GM04503 (cell line): Measurements from ENCODE around the gene GINS2.

Experiments used
- DNase-seq: peaks from one replicate; pipeline ENCODE4 v3.0.0-alpha.2; 2012; ENCODE audit warnings: low read depth

The GINS2 gene

DNA sequence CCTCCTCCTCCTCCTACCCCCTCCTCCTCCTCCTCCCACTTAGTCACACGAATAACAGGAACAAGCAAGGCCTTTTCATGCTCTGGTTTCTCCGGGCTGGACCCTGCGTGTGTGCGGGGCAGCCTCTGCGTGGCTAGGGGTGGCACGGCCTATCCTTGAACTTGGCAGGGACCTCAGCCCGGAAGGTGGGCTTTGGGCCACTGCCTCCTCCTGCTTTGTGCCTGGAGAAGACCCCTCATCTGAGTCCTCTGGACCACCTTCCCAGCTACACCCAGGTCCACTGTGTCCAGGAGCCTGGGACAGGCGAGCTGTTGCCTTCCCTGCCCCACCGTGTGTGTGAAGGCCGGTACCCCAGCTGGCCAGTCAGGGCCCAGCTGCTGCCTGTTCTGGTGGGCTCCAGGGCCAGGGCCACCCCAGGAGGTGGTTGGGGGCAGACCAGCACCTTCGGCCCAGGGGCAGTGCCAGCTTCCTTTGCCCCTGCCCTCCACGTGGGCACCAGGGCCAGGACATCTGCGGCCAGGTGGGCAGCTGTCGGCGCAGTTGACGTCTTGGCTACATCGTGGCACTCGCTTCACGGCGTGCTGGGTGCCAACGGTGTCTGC, 35.4 kb downstream of the GINS2 start:
- no peak for DNase-seq

DNA sequence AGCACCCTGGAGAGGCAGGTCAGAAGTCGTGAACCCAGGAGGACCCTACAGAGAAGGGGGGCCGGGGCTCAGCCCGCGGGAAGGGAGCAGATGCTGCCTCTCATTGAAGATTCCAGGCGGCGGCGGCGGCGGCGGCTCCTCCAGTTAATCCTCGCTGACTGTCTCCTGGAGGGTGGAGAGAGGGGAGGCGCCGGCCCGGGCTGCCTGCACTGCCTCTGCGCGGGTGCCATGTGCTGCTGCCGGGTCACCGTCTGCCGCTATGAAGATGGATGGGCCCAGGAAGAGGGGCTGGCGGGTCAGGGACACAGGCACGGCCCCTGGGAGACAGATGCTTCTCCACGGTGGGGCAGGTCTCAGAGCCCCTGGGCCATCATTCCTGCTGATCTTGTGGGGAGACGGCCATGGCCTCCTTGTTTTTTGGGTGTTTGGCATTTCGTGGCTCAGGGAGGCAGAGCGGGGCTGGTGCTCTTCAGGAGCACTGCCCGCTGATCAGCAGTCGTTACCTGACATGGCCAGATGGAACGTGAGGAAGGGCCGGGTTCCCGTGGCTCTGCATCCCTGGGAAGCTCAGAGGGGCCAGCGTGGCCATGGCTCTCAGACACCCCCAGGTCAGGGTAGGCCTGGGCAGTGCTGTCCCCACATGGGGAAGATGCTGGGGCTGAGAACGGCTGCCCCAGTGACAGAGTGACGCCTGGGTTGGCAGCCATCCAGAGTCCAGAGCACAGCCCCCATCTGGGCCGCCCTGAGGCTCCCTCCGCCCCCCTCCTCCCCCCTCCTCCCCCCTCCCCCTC, 36.1 kb downstream of the GINS2 start:
- DNase-seq, result no peak

DNA sequence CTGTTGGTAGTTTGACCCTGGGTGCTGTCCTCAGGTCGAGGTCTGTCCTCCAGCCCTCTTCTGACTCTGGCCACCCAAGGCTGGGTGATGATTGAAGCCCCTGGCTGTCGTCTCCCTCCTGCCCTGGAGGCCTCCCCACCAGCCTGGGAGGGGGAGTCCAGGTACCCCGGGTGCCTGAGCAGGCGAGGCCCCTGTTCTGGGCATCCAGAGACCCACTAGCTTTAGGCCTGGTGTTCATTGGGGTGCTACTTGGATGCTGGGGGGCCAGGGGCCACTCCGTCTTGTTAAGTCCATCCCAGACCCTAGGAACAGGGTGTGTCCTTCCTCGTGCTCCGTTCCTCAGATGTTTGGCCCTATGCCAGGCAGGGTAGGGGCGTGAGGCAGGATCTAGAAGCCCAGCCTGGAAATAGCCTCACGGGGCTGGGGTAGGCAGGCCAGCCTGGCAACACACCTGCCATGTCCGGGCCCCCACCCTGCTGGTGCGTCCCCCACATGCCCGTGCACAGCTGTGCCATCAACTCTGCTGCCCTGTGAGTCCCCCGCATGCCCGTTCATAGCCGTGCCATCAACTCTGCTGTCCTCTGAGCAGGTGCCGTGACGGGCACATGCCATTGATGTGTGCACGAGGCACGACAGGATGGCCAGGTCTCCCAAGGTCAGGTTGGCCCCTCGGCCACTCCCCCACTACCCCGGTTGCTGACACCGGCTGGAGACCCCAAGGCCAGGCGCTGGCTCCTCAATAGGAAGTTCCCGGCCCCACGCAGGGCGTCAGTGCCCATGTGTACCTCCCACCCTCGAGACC, 36.9 kb downstream of the GINS2 start:
- no peak for DNase-seq

DNA sequence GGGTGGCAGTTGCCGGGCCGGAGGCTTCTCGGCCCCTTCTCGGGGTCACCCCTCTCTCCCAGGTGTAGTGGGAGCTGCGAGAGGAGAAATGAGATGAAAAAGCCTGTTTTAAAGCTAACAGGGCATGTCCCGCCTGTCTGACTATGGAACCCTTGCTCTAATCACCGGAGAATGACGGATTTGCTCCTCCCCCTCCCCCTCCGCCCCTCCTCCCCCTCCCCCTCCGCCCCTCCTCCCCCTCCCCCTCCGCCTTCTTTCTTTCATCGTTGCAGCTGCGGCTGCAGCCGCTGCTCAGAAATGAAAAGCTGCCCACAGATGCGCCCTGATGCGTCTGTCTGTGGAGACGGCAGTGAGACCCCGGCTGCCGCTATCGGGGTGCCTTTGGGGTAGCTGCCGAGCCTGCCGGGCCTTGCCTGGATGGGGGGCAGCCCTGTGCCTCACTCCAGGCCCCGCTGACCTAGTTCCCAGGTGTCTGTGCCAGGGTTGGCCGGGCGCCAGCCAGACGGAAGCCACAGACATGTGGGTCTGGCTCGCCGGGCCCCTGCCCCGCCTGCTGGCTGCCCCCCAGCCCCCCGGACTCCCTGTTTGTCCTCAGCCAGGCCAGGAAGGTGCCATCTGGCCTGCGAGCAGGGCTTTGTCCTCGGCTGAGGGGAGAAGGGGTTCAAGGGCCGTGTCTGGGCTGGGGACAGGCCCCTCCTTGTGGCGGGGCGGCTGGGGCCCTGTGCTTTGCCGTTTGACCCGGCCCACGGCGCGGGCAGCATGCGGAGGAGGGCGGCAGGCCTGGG, 37.7 kb downstream of the GINS2 start:
- no peak for DNase-seq

DNA sequence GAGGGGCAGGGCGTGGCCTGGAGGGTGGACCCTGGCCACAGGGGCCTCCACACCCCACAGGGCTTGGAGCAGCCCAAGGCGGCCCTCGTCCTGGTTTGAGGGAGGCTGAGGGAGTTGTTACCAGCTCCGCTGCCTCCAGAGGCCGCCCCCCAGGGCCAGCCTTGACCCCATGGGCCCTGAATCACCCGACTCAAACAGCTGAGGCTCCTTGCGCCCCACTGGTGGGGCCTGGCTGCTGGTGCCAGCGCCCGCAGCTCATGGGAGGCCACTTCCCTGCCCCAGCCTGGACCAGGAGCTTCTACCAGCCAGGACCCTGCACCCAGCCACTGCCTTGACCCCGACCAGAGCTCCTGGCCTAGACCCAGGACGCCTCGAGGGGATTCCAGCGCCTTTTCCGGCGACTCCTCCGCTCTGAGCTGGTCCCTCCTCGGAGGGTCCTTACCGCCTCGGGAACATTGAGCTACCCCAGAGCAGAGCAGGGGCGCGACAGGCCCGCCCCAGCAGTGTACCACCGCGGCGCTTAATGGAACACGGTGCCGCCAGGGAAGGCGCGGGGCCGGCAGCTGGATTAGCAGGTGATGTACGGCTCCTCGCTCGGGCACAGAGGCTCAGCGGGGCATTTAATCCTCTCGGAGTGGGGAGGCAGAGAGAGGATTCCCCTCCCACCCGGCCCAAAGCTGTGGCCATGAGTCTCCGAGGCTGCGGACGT, 38.5 kb downstream of the GINS2 start:
- DNase-seq, result no peak

DNA sequence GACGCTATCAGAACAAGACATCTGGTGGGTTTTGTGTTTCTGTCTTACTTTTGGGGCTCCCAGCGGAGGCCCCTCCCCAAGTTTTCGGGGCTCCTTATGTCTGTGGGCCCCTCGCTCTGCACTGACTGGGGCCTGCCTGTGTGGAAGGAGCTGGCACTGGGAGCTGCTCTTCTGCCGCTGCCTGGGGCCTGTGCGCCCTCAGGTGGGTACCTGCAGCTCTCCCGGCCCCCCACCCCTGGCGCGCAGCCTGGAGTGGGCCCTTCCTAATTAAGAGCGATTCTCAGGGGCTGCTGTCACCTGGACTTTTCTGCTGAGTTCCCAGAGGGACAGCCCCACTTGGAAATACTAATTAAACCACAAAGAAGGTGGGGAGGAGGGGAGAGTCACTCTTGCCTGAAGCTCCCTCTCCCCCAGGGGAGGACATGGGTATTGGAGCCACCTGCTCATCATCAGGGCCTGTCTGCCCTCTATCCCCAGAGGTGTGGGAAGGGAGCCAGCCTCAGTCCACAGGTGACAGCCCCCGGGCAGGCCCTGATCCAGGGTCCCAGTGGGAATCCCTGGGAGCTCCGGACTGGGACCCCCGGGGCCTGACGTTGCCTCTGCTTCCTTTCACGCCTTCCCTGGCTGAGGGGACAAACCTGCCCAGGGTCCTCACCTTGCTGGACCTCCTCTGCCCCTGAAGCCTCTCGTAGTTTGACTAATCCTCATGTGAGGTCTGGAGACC, 39.2 kb downstream of the GINS2 start:
- no peak for DNase-seq

DNA sequence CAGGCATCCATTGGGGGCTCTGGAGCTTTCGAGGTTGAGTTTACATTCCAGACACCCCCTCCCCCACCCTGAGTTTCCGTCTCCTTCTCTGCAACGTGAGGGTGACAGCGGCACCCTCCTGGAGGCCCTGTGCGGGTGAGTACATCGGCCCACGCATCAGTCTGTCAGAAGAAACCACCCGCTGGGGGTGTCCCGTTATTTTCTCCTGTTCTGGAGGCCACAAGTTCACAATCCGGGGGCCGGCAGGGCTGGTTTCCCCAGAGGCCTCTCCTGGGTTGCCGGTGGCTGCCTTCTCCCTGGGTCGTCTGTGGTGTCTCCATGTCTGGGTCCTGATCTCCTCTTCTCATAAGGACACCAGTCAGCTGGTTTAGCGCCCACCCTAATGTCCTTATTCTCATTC, 39.9 kb downstream of the GINS2 start:
- DNase-seq, result no peak

DNA sequence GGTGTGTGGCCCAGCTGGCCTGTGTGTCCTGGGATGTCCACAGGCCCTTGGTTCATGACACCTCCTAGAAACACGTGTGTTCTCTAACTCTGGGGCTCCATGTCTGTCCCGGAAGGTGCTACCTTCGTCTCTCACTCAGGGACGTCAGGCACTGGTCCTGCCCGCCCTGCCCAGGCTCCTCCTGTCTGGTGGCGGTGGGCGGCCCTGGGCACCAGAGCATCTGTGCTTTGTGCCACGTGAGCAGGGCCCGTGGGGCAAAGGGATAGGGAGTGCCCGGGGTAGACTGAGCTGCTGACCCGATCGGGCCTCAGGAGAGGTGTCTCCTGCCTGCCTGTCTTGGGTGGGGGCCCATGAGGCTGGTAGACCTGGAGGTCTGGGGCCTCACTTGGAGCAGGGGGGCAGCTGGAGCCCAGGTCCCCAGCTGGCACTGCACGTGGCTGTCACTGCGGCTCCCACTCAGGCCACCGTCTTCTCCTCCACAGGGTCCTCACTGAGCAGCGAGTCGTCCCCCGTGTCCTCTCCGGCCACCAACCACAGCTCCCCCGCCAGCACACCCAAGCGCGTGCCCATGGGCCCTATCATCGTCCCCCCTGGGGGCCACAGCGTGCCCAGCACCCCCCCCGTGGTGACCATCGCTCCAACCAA, 40.6 kb downstream of the GINS2 start:
- no peak for DNase-seq

DNA sequence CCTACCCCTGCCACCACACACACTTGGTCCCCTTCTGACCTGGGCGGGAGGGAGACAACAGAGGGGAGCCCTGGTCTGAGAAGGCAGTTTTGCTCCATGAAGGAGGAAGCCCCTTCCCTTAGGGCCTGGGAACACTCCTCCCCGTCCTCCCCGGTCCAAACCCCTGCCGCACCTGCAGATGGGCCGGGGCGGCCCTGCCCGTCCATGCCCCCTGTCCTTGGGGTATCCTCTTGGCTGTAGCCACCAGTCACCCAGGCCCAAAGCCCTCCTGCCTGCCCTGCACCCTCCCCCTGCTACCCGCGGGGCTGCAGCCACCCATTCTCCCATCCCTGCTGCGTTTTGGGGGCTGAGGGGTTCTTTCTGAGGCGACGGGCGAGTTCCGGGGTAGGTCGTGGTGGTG, 41.8 kb downstream of the GINS2 start:
- DNase-seq, result no peak

DNA sequence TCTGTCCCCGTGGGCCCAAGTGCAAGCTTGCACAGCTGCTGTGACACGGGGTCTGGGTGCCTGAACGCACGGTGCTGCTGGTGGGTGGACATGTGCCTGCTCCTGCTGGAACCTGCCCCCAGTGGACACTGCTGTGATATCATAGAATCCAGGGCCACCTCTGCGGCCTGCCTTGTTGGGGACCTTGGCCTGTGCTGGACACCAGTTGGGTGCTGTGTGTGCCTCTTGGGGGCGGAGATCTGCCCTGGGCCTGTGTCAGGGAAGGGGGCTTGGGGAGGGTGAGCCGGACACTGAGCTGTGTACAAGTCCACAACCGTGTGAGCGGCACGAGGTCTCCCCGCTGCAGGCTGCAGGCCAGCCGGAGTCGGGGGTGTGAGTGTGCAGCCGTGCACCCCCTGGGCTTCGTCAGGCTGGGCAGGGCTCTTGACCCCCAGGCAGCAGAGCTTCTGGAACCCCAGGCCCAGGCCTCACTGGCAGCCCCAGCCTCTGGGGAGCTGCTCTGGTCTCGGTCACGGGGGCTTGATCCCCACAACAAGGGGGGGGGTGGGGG, 42.3 kb downstream of the GINS2 start:
- DNase-seq, result no peak

DNA sequence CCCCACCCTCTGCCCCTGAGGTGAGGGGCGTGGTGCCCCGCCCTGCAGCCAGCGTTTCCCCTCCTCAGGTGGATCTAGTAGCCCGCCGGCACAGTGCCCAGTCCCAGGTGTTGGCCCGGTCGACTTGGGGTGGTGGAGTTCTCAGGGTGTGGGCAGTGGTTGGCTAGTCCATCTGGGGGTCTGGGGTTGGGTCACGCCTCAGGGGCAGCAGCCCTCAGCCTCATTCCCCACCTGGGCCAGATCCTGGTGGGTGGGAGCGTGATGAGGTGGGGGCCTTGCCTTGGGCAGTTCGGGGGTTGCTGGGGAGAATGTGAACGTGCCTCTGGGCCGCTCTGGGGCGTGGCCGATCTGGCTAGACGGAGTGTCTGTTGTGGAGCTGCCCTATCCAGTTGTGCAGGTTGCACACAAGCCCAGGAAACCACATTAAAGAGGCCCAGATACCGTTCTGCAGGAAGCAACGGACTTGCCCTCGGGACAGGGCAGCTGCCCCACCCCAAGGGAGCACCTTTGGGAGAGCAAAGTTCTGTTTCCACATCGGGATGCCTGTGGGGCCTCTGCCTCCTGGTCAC, 43.6 kb downstream of the GINS2 start:
- no peak for DNase-seq

DNA sequence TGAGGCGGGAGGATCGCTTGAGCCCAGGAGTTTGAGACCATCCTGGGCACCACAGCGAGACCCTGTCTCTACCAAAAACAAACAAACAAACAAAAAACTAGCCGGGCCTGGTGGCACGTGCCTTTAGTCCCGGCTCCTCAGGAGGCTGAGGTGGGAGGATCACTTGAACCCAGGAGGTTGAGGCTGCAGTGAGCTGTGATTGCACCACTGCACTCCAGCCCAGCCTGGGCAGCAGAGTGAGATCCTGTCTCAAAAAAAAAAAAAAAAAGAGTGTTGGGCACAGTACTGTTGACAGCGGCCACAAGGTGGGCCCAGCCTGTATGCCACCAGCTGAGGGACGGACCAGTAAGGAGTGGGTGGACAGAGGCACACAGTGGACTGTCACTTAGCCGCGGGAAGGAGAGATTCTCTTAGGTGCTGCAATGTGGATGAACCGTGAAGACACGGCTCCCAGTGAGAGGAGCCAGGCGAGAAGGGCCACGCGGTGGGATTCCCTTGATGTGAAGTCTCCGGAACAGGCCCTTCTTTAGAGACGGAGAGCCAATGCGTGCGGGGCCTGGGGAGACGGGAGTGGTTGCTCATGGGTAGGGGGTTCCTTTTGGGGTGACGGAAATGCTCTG, 44.6 kb downstream of the GINS2 start:
- DNase-seq, result no peak

DNA sequence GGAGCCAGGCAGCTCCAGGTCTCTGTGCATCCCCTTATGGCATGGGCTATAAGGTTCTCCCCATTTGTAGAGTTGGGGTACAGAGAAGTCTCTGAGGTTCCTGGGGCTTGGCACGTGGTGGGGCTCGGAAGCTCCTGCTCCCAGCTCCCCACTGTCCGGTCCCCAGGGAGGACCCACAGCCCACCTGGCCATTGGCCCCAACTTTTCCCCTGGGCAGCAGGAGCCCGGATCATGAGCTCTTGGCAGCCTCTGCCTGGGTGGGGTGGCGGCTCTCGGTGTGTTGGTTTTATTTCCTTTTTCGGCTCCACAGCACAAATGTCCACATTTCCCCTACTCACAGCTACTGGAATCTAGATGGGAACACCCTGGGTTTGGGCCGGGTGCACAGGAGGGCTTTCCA, 45.1 kb downstream of the GINS2 start:
- no peak for DNase-seq

DNA sequence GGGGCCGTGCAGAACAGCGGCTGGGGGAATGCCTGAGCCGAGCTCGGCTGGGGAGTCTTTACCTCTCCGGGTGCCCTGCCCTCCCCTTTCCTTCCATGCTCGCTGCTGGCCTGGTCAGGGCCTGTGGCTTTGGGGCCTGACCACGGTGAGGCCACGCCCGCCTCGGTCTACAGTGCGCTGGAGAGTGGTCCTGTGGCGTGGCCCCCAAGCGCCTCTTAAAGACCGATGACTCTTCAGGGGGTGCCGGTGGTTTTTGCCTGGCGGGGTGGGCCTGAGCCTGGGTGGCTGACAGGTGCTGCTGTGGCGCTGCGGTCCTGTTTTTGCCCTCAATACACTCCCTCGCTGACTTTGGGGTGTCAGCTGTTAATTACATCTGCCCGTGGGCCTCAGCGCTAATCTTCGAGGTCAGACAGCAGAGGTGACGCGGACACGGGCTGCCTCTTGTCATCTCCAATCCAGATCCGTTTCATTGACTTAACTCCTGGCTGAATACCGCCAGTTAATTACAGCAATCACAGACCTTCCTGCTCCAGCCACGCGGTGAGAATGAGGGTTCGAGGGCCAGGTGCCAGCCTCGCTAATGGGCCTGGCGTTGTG, 45.9 kb downstream of the GINS2 start:
- no peak for DNase-seq

DNA sequence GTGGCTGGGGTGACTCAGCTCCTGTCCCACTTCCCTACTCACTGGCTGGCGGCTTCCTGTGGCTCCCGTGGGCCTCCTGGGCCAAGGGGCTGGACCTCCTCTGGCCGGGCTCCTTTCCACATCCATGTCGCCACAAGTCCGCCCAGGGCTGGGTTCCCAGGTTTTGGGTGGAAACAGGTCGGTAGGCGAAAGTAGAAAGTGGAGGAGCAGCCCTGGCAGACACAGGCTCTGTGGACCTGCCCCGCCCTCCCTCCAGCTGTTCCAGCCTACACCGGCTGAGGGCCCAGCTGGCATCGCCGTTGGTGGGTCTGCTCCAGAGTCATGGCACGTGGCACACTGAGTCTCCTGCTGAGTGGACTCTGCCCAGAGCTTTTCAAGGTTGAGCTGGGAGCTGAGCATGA, 47.0 kb downstream of the GINS2 start:
- peak; percentile 11 for DNase-seq

DNA sequence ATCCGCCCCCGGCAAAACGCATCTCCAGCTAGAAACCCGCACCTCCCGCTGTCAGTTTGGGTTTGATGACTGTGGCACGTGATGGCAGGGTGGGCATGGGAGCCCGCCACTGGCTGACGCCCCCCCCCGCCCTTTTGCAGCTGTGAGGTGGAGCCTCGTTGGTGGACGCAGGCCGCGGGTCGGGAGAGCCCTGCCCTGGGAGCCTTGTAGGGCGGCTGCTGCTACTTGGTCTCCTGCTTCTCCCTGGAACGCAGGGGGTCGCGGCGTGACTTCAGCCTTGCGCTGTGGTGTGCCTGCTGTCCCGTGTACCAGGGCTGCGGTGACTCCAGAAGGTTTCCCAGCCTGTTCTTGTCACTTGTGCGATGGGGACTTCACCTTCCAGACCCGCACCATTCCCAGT, 47.4 kb downstream of the GINS2 start:
- DNase-seq, result no peak

DNA sequence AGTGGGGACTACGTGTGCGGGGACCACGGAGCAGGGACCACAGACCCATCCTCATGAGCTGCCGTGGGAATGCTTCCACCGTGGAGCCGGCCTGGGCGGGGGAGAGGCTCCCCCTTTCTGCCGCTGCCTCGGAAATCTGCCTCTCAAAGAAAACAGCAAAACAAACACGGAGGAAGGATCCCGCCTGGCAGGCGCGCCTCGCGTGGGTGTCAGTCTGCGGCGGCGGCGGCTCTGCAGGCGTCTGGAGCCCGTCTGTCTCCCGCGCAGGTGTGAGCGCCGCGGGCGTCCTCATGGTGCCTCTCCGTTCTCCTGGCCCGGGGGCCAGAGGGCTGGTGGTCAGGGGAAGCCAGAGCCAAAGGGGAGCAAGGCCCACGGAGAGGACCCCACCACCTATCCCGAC, 48.2 kb downstream of the GINS2 start:
- DNase-seq, result no peak

DNA sequence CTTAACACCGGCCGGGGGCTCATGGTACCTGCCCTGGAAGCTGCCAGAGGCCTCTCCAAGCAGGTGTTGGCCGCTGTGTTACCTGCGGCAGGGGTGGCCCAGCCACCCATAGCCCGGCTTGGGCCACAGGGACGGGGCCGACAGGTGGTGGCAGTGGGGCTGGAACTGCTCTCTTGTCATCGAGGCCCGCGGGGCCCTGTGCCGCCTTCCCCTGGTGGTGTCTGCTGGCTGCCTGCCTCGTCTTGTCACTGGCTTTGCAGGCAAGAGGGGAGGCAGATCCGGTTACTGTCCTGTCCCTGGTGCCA, 48.5 kb downstream of the GINS2 start:
- no peak for DNase-seq
